IMR-90 (cell line): Measurements from ENCODE around the gene MAP2K5.

Experiments used
- BHLHE40 ChIP-seq: fragments of 150-350 bp; IDR thresholded peaks from 2 replicates; pipeline ENCODE4 v1.6.1; 2016; ENCODE audit warnings: mild to moderate bottlenecking, low read depth, low read length
- CEBPB ChIP-seq: IDR thresholded peaks from 2 replicates; pipeline ENCODE4 v1.6.1; 2012; ENCODE audit warnings: low read depth, low read length, improper control_type of control experiment
- POLR2A ChIP-seq: IDR thresholded peaks from 2 replicates; pipeline ENCODE4 v1.6.1; 2012; ENCODE audit warnings: mild to moderate bottlenecking, low read depth, low read length
- RAD21 ChIP-seq: IDR thresholded peaks from 2 replicates; pipeline ENCODE4 v1.6.1; 2012; ENCODE audit warnings: low read length, improper control_type of control experiment
- RFX5 ChIP-seq: IDR thresholded peaks from 2 replicates; pipeline ENCODE4 v1.8.0; 2012; ENCODE audit warnings: low read depth, mild to moderate bottlenecking, low read length, moderate library complexity
- SMC3 ChIP-seq: fragments of 150-350 bp; IDR thresholded peaks from 2 replicates; pipeline ENCODE4 v1.6.1; 2016; ENCODE audit warnings: low read depth, mild to moderate bottlenecking, antibody characterized with exemption, low read length, moderate library complexity
- TF ChIP-seq, protein P1 (sequence below): conservative IDR thresholded peaks from 2 replicates; pipeline ENCODE4 v1.5.1; 2012; ENCODE audit warnings: mild to moderate bottlenecking, low read depth, low read length, improper control_type of control experiment

DNA sequence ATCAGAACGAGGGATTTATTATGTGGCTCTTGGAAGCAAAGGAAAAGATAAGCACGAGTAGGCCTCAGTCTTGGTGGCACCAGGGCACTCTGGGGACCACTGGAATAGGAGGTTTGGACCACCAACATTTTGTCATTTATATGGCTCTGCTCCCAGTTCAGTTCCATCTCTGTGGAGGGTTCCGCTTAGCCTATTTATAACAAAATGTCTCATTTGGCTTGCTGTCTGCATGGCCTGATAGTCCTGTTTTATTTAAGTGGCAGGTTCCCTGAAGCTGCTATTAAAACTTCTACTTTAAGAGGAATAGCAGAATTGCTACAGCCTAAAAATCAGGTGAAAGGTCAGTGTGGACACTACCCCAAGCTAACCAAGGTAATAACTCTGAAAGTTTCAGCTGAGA lies 27.2 kb downstream of the MAP2K5 start:
- TF ChIP-seq, protein P1, sequence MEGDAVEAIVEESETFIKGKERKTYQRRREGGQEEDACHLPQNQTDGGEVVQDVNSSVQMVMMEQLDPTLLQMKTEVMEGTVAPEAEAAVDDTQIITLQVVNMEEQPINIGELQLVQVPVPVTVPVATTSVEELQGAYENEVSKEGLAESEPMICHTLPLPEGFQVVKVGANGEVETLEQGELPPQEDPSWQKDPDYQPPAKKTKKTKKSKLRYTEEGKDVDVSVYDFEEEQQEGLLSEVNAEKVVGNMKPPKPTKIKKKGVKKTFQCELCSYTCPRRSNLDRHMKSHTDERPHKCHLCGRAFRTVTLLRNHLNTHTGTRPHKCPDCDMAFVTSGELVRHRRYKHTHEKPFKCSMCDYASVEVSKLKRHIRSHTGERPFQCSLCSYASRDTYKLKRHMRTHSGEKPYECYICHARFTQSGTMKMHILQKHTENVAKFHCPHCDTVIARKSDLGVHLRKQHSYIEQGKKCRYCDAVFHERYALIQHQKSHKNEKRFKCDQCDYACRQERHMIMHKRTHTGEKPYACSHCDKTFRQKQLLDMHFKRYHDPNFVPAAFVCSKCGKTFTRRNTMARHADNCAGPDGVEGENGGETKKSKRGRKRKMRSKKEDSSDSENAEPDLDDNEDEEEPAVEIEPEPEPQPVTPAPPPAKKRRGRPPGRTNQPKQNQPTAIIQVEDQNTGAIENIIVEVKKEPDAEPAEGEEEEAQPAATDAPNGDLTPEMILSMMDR = no peak
- TF ChIP-seq POLR2A (no peak), CEBPB (no peak), SMC3 (no peak), RFX5 (no peak), RAD21 (no peak), BHLHE40 (no peak)
